ENCODE measurements around the gene EPYC. TPM values are rescaled to one million over a fixed set of nuclear protein-coding genes. Genes with fewer than 3 reads are reported as not detected.
A peak's percentile ranks its signal among the peaks of the same experiment; 100 is the strongest.

Gene EPYC, protein sequence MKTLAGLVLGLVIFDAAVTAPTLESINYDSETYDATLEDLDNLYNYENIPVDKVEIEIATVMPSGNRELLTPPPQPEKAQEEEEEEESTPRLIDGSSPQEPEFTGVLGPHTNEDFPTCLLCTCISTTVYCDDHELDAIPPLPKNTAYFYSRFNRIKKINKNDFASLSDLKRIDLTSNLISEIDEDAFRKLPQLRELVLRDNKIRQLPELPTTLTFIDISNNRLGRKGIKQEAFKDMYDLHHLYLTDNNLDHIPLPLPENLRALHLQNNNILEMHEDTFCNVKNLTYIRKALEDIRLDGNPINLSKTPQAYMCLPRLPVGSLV
- total RNA-seq = not detected

DNA sequence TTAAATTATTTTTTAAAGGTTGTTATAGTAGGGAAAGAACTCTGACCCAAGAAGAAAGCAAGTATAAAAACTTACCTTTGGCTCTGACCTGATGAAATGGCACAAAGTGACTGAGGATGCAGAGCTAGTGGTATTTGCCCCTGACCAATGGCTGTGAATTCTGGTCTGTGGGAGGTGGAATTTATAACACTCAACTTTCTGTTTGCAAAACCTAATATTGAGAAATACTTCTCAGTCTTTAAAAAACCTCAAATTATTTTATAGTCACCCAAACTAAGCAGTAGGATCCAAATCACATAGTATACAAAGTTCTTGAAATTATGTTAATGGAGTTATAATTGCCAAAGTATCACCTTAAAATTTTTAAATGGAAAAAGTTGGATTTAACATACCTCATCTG is at the start of gene EPYC:
EPYC (minus strand) TSS at position 101 of the 400 bp plus-strand sequence. CDS start 2,407 bp downstream, outside the sequence.
- no peak for DNase-seq
- H3K9ac ChIP-seq (ENCODE audit: low read depth in 2 of 2, low read length in 2 of 2) = no peak within 1 kb of the TSS
- H3K4me3 ChIP-seq = no peak within 1 kb of the TSS
- no peaks in the 10 kb centered on the region for H3K27me3 ChIP-seq
- no peaks in the 10 kb centered on the region for H3K36me3 ChIP-seq
- TF ChIP-seq, protein P1, sequence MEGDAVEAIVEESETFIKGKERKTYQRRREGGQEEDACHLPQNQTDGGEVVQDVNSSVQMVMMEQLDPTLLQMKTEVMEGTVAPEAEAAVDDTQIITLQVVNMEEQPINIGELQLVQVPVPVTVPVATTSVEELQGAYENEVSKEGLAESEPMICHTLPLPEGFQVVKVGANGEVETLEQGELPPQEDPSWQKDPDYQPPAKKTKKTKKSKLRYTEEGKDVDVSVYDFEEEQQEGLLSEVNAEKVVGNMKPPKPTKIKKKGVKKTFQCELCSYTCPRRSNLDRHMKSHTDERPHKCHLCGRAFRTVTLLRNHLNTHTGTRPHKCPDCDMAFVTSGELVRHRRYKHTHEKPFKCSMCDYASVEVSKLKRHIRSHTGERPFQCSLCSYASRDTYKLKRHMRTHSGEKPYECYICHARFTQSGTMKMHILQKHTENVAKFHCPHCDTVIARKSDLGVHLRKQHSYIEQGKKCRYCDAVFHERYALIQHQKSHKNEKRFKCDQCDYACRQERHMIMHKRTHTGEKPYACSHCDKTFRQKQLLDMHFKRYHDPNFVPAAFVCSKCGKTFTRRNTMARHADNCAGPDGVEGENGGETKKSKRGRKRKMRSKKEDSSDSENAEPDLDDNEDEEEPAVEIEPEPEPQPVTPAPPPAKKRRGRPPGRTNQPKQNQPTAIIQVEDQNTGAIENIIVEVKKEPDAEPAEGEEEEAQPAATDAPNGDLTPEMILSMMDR (IDR thresholded peaks at IDR 0.05) = no peak
- intact Hi-C loops (cut with DNase I) = no loop called here
- H3K4me1 ChIP-seq = no peaks in the 10 kb centered on the region
- H3K9me3 ChIP-seq = no peaks in the 10 kb centered on the region
- H3K27ac ChIP-seq = no peak within 1 kb of the TSS

DNA sequence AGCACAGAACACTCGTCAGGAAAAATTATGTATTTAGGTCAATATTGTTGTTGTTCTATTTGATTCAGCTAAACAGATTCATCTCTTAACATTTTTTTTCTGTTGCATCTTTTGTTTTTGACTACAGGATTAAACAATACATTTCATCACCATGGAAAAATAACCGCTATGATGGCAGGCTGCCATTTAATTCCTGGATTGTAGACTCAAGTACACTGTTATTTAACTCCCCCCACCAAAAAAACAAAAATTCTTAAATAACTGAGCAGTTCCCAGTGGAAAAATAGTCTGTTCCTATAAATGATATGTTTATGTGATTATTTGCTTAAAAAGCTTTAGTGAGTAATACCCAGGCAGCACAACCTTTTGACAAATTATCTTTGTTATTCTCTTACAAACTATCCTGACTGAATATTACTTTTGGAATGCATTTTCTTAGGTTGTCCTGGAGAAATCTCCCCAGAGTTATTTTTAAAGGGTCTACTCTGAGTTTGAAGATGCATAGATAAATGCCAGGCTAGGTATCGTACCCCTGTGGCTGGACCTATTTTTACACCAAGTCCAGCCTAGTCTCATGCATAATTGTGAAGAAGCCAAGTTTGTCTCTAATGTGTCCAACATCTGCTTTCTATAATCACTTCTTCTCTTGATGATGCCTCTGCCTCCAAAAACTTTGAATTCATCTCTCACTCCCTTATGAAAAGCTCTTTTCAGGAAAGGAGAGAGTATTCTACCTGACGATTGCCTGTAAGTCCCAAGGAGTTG is 49.4 kb upstream of the EPYC start:
- TF ChIP-seq, protein P1 (IDR thresholded peaks at IDR 0.05) = no peak
- intact Hi-C loops (cut with DNase I) = no loop called here
- no peaks in the 10 kb centered on the region for H3K36me3 ChIP-seq
- H3K4me3 ChIP-seq = no peak overlapping the region
- H3K9ac ChIP-seq (ENCODE audit: low read depth in 2 of 2, low read length in 2 of 2) = no peak overlapping the region
- H3K27ac ChIP-seq = no peak overlapping the region
- no peaks in the 10 kb centered on the region for H3K9me3 ChIP-seq
- peak; percentile 22 for DNase-seq
- no peaks in the 10 kb centered on the region for H3K4me1 ChIP-seq
- H3K27me3 ChIP-seq = no peaks in the 10 kb centered on the region

DNA sequence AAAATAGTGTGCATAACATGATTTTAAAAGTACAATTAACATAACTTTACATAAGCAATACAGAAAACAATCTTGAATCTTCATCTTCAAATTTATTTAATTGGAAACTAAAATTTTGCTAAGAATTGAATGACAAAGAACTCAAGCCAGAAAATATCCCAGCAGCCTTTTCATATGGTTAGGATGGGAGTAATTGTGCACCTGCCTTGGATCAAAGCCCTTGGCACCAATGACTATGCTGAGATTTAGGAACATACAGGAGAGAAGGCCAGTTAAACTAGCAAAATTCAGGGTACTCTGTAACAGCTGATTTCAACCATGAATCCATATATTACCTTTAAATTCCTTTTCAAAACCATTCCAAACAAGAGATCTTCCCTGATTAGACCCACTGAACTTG is 47.3 kb upstream of the EPYC start:
- Histone ChIP-seq H3K27me3 (no peaks in the 10 kb centered on the region), H3K4me1 (no peaks in the 10 kb centered on the region), H3K36me3 (no peaks in the 10 kb centered on the region), H3K4me3 (no peak overlapping the region), H3K27ac (no peak overlapping the region), H3K9ac (ENCODE audit: low read depth in 2 of 2, low read length in 2 of 2) (no peak overlapping the region), H3K9me3 (no peaks in the 10 kb centered on the region)
- DNase-seq = no peak
- intact Hi-C loops (cut with DNase I) = no loop called here
- TF ChIP-seq, protein P1 (IDR thresholded peaks at IDR 0.05) = no peak

DNA sequence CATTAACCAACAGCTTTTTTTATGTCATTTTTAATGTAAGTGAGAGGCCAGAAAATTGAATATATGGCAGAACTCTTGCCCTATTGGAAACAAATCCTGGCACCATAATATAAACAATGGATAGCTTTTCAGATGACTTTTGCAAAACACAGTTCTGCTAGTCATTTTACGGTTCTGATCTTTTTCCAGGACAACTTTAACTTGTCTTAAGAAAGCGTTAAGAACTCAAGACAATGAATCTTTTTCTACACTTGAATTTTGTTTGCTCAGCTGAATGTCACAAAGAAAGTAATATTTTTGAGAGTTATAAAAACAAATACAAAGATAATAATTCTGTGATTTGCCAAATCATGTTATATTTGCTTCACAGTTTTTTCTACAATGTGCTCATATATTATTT is 39.8 kb upstream of the EPYC start:
- Histone ChIP-seq H3K36me3 (no peaks in the 10 kb centered on the region), H3K9ac (ENCODE audit: low read depth in 2 of 2, low read length in 2 of 2) (no peak overlapping the region), H3K4me1 (no peaks in the 10 kb centered on the region), H3K27ac (no peak overlapping the region), H3K9me3 (no peaks in the 10 kb centered on the region), H3K4me3 (no peak overlapping the region), H3K27me3 (no peaks in the 10 kb centered on the region)
- TF ChIP-seq, protein P1 (IDR thresholded peaks at IDR 0.05) = no peak
- DNase-seq = no peak
- intact Hi-C loops (cut with DNase I) = no loop called here

DNA sequence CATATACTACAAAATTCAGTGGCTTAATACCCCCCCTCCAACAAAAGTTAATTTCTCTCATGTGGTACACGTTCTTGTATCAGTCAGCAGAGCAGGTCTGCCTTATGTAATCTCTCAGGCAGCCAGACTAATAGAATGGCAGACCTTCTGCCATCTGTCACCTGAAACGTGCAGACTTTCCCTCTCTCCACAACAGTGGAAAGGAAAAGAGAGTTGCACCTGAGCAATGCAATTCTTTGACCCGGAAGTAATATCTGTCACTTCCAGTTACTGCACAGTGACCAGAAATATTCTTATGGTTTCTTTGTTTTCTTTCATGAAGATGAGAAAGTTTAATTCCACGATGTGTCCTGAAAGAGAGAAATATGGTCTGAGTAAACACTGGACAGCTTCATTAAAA is 38.6 kb upstream of the EPYC start:
- H3K36me3 ChIP-seq = no peaks in the 10 kb centered on the region
- intact Hi-C loops (cut with DNase I) = no loop called here

More for the DNA sequence above, 38.6 kb upstream of the EPYC start:
- Histone ChIP-seq H3K9me3 (no peaks in the 10 kb centered on the region), H3K4me3 (no peak overlapping the region), H3K27me3 (no peaks in the 10 kb centered on the region), H3K27ac (no peak overlapping the region), H3K4me1 (no peaks in the 10 kb centered on the region), H3K9ac (ENCODE audit: low read depth in 2 of 2, low read length in 2 of 2) (no peak overlapping the region)
- no peak for DNase-seq
- TF ChIP-seq, protein P1 (IDR thresholded peaks at IDR 0.05) = no peak

All from colonic mucosa (tissue), 4 donors.